HCT116 (cell line): ENCODE results near the gene TMEM205.

Experiments used
- CTCF ChIP-seq, 3 experiments: fragments of 200-600 bp in 1 of 3; sonication (generic) in 1 of 3; IDR thresholded peaks in 2 of 3; conservative IDR thresholded peaks in 1 of 3; 2 replicates each; pipeline ENCODE4 v1.5.1; 2012 to 2017; ENCODE audit warnings: low read depth in 2 of 3, low read length in 2 of 3, antibody characterized with exemption in 1 of 3, borderline replicate concordance in 1 of 3, control low read depth in 1 of 3, mild to moderate bottlenecking in 1 of 3, mixed read lengths in 1 of 3, mixed run types in 1 of 3, moderate library complexity in 1 of 3; ENCODE audit not compliant: insufficient read depth in 1 of 3
- EGR1 ChIP-seq: IDR thresholded peaks from 2 replicates; pipeline ENCODE4 v1.6.1; 2012; ENCODE audit warnings: low read depth
- EZH2 ChIP-seq: fragments of 200-600 bp; sonication (generic); IDR thresholded peaks from 2 replicates; pipeline ENCODE4 v1.6.1; 2017; ENCODE audit warnings: antibody characterized with exemption, mixed run types
- EZH2phosphoT487 ChIP-seq: fragments of 200-600 bp; IDR thresholded peaks from 2 replicates; pipeline ENCODE4 v1.6.1; 2018; ENCODE audit warnings: antibody characterized with exemption, borderline replicate concordance
- POLR2A ChIP-seq: IDR thresholded peaks from 2 replicates; pipeline ENCODE4 v1.7.0; 2011; ENCODE audit warnings: borderline replicate concordance; ENCODE audit not compliant: insufficient read depth, insufficient read length; ENCODE audit errors: extremely low read depth
- POLR2AphosphoS5 ChIP-seq: IDR thresholded peaks from 2 replicates; pipeline ENCODE4 v1.6.1; 2011; ENCODE audit warnings: mild to moderate bottlenecking, low read depth, low read length, moderate library complexity
- SRF ChIP-seq: IDR thresholded peaks from 2 replicates; pipeline ENCODE4 v1.6.1; 2012; ENCODE audit warnings: low read depth
- YY1 ChIP-seq: IDR thresholded peaks from 2 replicates; pipeline ENCODE4 v1.6.1; 2011; ENCODE audit warnings: low read length, low read depth, moderate library complexity, mild to moderate bottlenecking; ENCODE audit not compliant: insufficient replicate concordance; ENCODE audit errors: extremely low read depth
- ZBTB33 ChIP-seq: IDR thresholded peaks from 2 replicates; pipeline ENCODE4 v1.6.1; 2011; ENCODE audit warnings: mild to moderate bottlenecking, low read length, moderate library complexity; ENCODE audit not compliant: insufficient replicate concordance; ENCODE audit errors: extremely low read depth
- ZFX ChIP-seq: fragments of 450-650 bp; IDR thresholded peaks from 2 replicates; pipeline ENCODE4 v1.6.1; 2017

- no peak for TF ChIP-seq ZBTB33
- TF ChIP-seq ZFX: no peak
- no peak for TF ChIP-seq CTCF (IDR thresholded peaks at IDR 0.05 in 2 of 3, conservative IDR thresholded peaks at IDR 0.05 in 1 of 3; ENCODE audit: borderline replicate concordance in 1 of 3, insufficient read depth in 1 of 3, low read depth in 2 of 3, low read length in 2 of 3)
- TF ChIP-seq SRF: no peak
- no peak for TF ChIP-seq POLR2AphosphoS5
- TF ChIP-seq POLR2A: no peak
- no peak for TF ChIP-seq EZH2
- TF ChIP-seq YY1: no peak
- TF ChIP-seq EZH2phosphoT487: no peak
- no peak for TF ChIP-seq EGR1
Observed at GRCh38 chr19:11356676-11357550, 10.8 kb upstream of the TMEM205 start.
